PFSK-1 (cell line): Measurements from ENCODE around the gene AMBRA1. TPM values are rescaled to one million over a fixed set of nuclear protein-coding genes. Genes with fewer than 3 reads are reported as not detected.

Source experiments
- FOXP2 ChIP-seq: optimal IDR thresholded peaks from 2 replicates; pipeline ENCODE3; 2011; ENCODE audit warnings: borderline replicate concordance, control low read depth, inconsistent platforms; ENCODE audit not compliant: insufficient read depth; ENCODE audit errors: extremely low read length, extremely low read depth
- POLR2AphosphoS5 ChIP-seq: IDR thresholded peaks from 2 replicates; pipeline ENCODE4 v1.6.1; 2012; ENCODE audit warnings: low read depth, mild to moderate bottlenecking, control low read depth, low read length, moderate library complexity
- SIN3A ChIP-seq: IDR thresholded peaks from 2 replicates; pipeline ENCODE4 v1.6.1; 2012; ENCODE audit warnings: mild to moderate bottlenecking, low read length, moderate library complexity, borderline replicate concordance; ENCODE audit not compliant: insufficient read depth
- TAF1 ChIP-seq: IDR thresholded peaks from 2 replicates; pipeline ENCODE4 v1.6.1; 2012; ENCODE audit warnings: low read length, control low read depth, borderline replicate concordance; ENCODE audit not compliant: insufficient read depth
- polyA plus RNA-seq: library from polyadenylated mRNA; unstranded; fragments of >200 nt; gene quantifications from one replicate; pipeline ENCODE4 v1.2.1, GENCODE V29; 2012; ENCODE audit warnings: low read depth, missing spikeins; ENCODE audit not compliant: insufficient read length
- TF ChIP-seq, protein P1 (sequence below), 2 experiments: IDR thresholded peaks; 2 replicates each; pipeline versions ENCODE4 v1.6.1 to v1.8.0; 2011 to 2012; ENCODE audit warnings: low read depth in 2 of 2, low read length in 2 of 2, control low read depth in 1 of 2, inconsistent platforms in 1 of 2, mild to moderate bottlenecking in 1 of 2, moderate library complexity in 1 of 2; ENCODE audit not compliant: insufficient read depth in 1 of 2

AMBRA1 gene, protein sequence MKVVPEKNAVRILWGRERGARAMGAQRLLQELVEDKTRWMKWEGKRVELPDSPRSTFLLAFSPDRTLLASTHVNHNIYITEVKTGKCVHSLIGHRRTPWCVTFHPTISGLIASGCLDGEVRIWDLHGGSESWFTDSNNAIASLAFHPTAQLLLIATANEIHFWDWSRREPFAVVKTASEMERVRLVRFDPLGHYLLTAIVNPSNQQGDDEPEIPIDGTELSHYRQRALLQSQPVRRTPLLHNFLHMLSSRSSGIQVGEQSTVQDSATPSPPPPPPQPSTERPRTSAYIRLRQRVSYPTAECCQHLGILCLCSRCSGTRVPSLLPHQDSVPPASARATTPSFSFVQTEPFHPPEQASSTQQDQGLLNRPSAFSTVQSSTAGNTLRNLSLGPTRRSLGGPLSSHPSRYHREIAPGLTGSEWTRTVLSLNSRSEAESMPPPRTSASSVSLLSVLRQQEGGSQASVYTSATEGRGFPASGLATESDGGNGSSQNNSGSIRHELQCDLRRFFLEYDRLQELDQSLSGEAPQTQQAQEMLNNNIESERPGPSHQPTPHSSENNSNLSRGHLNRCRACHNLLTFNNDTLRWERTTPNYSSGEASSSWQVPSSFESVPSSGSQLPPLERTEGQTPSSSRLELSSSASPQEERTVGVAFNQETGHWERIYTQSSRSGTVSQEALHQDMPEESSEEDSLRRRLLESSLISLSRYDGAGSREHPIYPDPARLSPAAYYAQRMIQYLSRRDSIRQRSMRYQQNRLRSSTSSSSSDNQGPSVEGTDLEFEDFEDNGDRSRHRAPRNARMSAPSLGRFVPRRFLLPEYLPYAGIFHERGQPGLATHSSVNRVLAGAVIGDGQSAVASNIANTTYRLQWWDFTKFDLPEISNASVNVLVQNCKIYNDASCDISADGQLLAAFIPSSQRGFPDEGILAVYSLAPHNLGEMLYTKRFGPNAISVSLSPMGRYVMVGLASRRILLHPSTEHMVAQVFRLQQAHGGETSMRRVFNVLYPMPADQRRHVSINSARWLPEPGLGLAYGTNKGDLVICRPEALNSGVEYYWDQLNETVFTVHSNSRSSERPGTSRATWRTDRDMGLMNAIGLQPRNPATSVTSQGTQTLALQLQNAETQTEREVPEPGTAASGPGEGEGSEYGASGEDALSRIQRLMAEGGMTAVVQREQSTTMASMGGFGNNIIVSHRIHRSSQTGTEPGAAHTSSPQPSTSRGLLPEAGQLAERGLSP (N-terminal part only)
- 40.8 TPM for polyA plus RNA-seq

DNA sequence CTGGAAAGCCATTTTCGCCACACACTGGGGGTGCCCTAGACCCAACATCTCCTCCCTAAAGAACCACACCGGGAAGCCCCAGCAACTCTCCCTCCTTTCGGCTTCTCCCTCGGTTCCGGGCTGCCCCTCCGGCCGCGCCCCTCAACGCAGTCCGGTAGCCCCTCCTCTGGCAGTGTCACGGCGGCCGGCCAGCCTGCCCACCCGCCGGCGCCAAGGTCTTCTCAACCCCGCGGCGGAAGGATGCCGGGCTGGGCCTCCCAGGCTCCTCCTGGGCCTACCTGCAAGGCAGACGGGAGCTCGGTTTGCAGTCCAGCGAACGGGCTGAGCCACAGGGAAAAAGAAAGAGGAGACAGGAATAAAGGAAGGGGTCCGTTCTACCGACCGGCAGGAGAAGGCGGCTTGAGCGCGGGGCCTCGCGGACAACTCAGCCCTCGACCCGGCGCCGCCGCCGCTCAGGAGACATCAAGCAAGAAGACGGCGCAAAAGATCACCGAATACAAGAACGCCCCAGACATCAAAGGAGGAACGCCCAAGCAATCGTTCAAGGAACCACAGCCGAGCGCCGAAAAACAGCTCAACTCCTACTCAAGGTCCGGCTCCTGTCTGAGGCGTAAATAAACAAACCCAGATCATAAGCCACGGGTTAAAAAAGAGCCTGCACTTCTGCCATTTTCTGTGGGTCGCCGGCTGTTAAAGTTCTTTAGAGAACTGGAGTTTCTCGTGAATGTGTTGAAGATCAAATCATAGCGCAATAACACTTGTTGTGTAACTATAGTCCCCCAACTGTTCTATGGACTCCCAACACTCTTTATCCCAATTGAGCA lies at the start of gene AMBRA1:
Gene AMBRA1, minus strand, starts transcription at position 474 of the 824 bp plus-strand sequence. CDS start 45,643 bp downstream, outside the sequence.
- TF ChIP-seq POLR2AphosphoS5 = peak; percentile 84
- TF ChIP-seq FOXP2 = peak; percentile 59
- peak; percentile 86; the same call in 1 of the 2 replicates for TF ChIP-seq TAF1
- TF ChIP-seq, protein P1, sequence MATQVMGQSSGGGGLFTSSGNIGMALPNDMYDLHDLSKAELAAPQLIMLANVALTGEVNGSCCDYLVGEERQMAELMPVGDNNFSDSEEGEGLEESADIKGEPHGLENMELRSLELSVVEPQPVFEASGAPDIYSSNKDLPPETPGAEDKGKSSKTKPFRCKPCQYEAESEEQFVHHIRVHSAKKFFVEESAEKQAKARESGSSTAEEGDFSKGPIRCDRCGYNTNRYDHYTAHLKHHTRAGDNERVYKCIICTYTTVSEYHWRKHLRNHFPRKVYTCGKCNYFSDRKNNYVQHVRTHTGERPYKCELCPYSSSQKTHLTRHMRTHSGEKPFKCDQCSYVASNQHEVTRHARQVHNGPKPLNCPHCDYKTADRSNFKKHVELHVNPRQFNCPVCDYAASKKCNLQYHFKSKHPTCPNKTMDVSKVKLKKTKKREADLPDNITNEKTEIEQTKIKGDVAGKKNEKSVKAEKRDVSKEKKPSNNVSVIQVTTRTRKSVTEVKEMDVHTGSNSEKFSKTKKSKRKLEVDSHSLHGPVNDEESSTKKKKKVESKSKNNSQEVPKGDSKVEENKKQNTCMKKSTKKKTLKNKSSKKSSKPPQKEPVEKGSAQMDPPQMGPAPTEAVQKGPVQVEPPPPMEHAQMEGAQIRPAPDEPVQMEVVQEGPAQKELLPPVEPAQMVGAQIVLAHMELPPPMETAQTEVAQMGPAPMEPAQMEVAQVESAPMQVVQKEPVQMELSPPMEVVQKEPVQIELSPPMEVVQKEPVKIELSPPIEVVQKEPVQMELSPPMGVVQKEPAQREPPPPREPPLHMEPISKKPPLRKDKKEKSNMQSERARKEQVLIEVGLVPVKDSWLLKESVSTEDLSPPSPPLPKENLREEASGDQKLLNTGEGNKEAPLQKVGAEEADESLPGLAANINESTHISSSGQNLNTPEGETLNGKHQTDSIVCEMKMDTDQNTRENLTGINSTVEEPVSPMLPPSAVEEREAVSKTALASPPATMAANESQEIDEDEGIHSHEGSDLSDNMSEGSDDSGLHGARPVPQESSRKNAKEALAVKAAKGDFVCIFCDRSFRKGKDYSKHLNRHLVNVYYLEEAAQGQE (IDR thresholded peaks at IDR 0.05; ENCODE audit: insufficient read depth in 1 of 2, low read depth in 2 of 2, low read length in 2 of 2) = 0 out of 4 replicates have a peak, but pooled peaks of 1 of the 2 experiments have one; percentile 62
- peak; percentile 91 for TF ChIP-seq SIN3A

DNA sequence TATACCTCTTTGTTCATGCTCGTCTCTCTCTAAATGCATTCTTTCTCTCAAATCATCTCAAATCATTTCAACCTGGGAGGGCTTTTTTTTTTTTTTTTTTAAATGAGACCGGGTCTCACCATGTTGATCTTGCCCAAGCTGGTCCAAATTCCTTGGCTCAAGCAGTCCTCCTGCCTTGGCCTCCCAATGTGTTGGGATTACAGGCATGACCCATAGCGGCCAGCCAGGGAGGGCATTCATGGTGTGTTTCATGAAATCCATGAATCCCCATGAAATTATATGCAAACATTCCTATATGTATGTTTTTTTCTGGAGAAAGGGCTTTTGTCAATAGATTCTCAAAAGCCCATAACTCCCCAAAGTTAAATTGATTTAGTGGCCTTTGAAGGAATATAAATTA lies 49.7 kb upstream of the AMBRA1 start:
- TF ChIP-seq POLR2AphosphoS5 = no peak

DNA sequence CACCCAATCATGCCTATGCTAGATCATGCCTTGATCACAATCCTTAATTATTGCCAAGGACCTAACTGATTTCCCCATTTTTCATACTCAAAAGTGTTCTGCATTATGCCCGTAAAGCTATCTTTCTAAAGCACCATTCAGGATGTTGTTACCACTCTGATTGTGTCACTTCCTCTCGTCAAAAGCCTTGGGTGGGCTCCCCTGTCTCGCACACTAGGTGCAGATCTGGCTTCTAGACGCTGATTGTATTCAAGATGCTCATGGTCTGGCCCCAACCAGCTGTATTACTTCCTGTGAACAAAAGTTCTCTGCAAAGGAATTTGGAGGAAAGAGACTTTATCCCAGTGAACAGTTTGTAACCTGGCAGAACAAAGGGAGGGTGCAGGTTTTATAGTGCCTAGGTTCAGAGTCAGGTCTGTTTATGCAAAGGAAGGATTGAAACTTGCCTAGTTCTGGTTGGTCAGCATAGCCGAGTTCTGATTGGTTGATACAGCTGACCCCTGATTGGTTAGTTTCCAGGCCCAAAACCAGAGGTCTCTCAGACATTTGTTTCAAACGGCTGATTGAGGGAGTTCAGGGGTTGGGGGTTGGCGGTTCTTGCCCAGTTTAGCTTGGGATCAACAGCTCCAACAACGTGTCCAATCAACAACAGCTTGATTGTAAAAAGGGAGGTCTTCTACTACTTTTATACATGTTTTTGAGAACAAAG lies 49.0 kb upstream of the AMBRA1 start:
- TF ChIP-seq SIN3A (no peak), TAF1 (no peak), FOXP2 (no peak), POLR2AphosphoS5 (no peak)
- TF ChIP-seq, protein P1 (IDR thresholded peaks at IDR 0.05; ENCODE audit: insufficient read depth in 1 of 2, low read depth in 2 of 2, low read length in 2 of 2) = no peak

DNA sequence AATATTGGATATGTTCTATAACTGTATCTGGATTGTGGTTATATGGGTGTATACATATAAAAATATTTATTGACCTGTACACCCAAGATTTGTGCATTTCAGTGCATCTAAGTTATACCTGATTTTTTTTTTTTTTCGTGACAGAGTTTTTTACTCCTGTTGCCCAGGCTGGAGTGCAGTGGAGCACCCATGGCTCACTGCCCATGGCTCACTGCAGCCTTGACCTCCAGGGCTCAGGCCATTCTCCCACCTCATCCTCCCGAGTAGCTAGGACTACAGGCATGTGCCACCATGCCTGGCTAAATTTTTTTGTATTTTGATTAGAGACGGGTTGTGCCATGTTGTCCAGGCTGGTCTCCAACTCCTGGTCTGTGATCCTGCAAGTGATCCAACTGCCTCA lies 47.8 kb upstream of the AMBRA1 start:
- TF ChIP-seq, protein P1 (IDR thresholded peaks at IDR 0.05; ENCODE audit: insufficient read depth in 1 of 2, low read depth in 2 of 2, low read length in 2 of 2) = no peak
- no peak for TF ChIP-seq FOXP2
- TF ChIP-seq TAF1 = no peak
